OCI-LY7 (cell line): ENCODE data around the gene DMRT3. TPM values are rescaled to one million over a fixed set of nuclear protein-coding genes. Genes with fewer than 3 reads are reported as not detected.

Experiments
- BruUV-seq: library from RNA; stranded (reverse); fragments of 400-500 nt; replicated peaks from 2 replicates; lab custom pipeline; 2021; lab: Mats Ljungman, UMichigan
- CTCF ChIA-PET: fragments of 300-600 bp; sonication (Branson Sonifier 250); formaldehyde crosslinking; loops from one replicate; lab custom pipeline; 2022; ENCODE audit warnings: antibody characterized with exemption; ENCODE audit not compliant: unreplicated experiment; lab: Charles Lee
- POLR2A ChIA-PET: fragments of 300-600 bp; sonication (Branson Sonifier 250); formaldehyde crosslinking; loops from one replicate; lab custom pipeline; 2022; ENCODE audit warnings: antibody characterized with exemption; lab: Charles Lee
- DNase-seq: peaks from one replicate; pipeline ENCODE4 v3.0.0-alpha.2; 2015; ENCODE audit warnings: low spot score
- H2AFZ ChIP-seq: fragments of 200-600 bp; sonication (generic), shearing (Covaris generic); 2 replicates; pipeline ENCODE4 v1.6.1; 2014; ENCODE audit warnings: mild to moderate bottlenecking, antibody characterized with exemption, low read length, moderate library complexity
- H3K27ac ChIP-seq: fragments of 200-600 bp; sonication (generic); 2 replicates; pipeline ENCODE4 v1.5.1; 2014; ENCODE audit warnings: mixed run types, low read depth, mild to moderate bottlenecking, moderate library complexity, low read length, inconsistent platforms; ENCODE audit not compliant: poor library complexity, severe bottlenecking
- H3K36me3 ChIP-seq: fragments of 200-600 bp; sonication (generic); 2 replicates; pipeline ENCODE4 v1.6.1; 2014; ENCODE audit warnings: mild to moderate bottlenecking, antibody characterized with exemption, low read length, moderate library complexity, mixed read lengths; ENCODE audit not compliant: insufficient read depth
- H3K4me1 ChIP-seq: fragments of 200-600 bp; sonication (generic); 2 replicates; pipeline ENCODE4 v1.5.1; 2014; ENCODE audit warnings: mild to moderate bottlenecking, low read length; ENCODE audit not compliant: insufficient read depth, poor library complexity, severe bottlenecking
- H3K4me2 ChIP-seq: fragments of 200-600 bp; sonication (generic); 2 replicates; pipeline ENCODE4 v1.6.1; 2014; ENCODE audit warnings: mild to moderate bottlenecking, low read length
- H3K4me3 ChIP-seq: fragments of 200-600 bp; sonication (generic); 2 replicates; pipeline ENCODE4 v1.5.1; 2014; ENCODE audit warnings: mild to moderate bottlenecking, low read depth, low read length; ENCODE audit not compliant: poor library complexity, severe bottlenecking
- H3K79me2 ChIP-seq: fragments of 200-600 bp; sonication (generic); 2 replicates; pipeline ENCODE4 v1.6.1; 2016; ENCODE audit warnings: low read depth, mild to moderate bottlenecking, low read length, moderate library complexity, mixed read lengths; ENCODE audit not compliant: insufficient read depth
- H3K9me2 ChIP-seq: fragments of 200-600 bp; sonication (generic); 2 replicates; pipeline ENCODE4 v1.6.1; 2016; ENCODE audit warnings: mild to moderate bottlenecking, low read length, mixed read lengths; ENCODE audit not compliant: insufficient read depth
- H3K9me3 ChIP-seq: fragments of 200-600 bp; sonication (generic); 2 replicates; pipeline ENCODE4 v1.6.1; 2014; ENCODE audit warnings: mild to moderate bottlenecking, mixed run types, low read length, mixed read lengths
- H4K20me1 ChIP-seq: fragments of 200-600 bp; sonication (generic); 2 replicates; pipeline ENCODE4 v1.6.1; 2014; ENCODE audit warnings: mild to moderate bottlenecking, antibody characterized with exemption, low read length, moderate library complexity, mixed read lengths; ENCODE audit not compliant: insufficient read depth
- EZH2phosphoT487 ChIP-seq: fragments of 200-600 bp; sonication (generic); IDR thresholded peaks from 2 replicates; pipeline ENCODE4 v1.6.1; 2018; ENCODE audit warnings: low read depth, borderline replicate concordance, mild to moderate bottlenecking, mixed run types, antibody characterized with exemption, low read length, moderate library complexity, mixed read lengths
- intact Hi-C: fragments of 100-400 bp; cut with micrococcal nuclease; formaldehyde crosslinking; loops from one replicate; pipeline ENCODE4 v1.10.0; 2022; ENCODE audit not compliant: unreplicated experiment
- total RNA-seq, 2 experiments: library from RNA; depleted of rRNA in 1 of 2; stranded (reverse); fragments of >200 nt in 1 of 2; shearing (Covaris generic) in 1 of 2; gene quantifications; 2 replicates each; pipeline ENCODE4 v1.2.3, GENCODE V29; 2014 to 2022
- TF ChIP-seq, protein P1 (sequence below): fragments of 200-600 bp; sonication (generic); conservative IDR thresholded peaks from 2 replicates; pipeline ENCODE4 v1.5.1; 2014; ENCODE audit warnings: mild to moderate bottlenecking, antibody characterized with exemption, low read length, moderate library complexity, mixed read lengths

The DMRT3 gene
- total RNA-seq, 2 experiments from 2014 or later, result not detected

DNA sequence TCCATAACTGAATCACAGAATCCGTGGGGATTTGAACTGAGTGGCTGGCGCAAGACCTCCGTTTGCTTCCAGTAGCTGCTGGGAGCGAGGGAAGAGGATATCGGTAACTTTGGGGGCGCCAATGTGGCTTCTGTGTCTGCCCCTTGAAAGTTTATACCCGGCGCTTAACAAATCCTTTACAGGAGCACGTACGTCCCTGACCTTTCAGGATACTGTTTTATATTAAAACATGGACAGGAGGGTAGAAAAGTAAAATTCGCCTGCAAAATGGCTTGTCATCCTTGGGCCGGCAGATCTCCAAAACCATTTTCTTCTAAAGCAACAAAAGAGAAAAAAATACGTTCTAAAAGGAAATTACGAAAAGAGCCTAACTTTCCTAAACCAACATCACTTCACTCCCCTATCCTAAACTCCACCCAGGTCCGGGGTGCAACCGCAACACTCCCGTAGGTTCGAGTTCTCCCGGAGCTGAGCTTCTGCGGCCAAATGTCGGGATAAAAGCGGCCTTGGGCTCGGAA lies 656 bp upstream of the DMRT3 start:
- Histone ChIP-seq H3K4me1 (no peaks in the 10 kb centered on the region), H2AFZ (no peak overlapping the region), H3K4me3 (no peak overlapping the region), H3K4me2 (no peak overlapping the region), H3K9me3 (no peaks in the 10 kb centered on the region), H3K36me3 (no peaks in the 10 kb centered on the region), H4K20me1 (no peaks in the 10 kb centered on the region), H3K79me2 (no peaks in the 10 kb centered on the region), H3K27ac (no peak overlapping the region), H3K9me2 (no peaks in the 10 kb centered on the region)
- intact Hi-C loops, result no loop called here
- ChIA-PET POLR2A (no interaction called here), CTCF (no interaction called here)
- DNase-seq, result no peak
- BruUV-seq, result no TSS peak
- TF ChIP-seq EZH2phosphoT487, result no peak
- TF ChIP-seq, protein P1, sequence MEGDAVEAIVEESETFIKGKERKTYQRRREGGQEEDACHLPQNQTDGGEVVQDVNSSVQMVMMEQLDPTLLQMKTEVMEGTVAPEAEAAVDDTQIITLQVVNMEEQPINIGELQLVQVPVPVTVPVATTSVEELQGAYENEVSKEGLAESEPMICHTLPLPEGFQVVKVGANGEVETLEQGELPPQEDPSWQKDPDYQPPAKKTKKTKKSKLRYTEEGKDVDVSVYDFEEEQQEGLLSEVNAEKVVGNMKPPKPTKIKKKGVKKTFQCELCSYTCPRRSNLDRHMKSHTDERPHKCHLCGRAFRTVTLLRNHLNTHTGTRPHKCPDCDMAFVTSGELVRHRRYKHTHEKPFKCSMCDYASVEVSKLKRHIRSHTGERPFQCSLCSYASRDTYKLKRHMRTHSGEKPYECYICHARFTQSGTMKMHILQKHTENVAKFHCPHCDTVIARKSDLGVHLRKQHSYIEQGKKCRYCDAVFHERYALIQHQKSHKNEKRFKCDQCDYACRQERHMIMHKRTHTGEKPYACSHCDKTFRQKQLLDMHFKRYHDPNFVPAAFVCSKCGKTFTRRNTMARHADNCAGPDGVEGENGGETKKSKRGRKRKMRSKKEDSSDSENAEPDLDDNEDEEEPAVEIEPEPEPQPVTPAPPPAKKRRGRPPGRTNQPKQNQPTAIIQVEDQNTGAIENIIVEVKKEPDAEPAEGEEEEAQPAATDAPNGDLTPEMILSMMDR, result no peak

DNA sequence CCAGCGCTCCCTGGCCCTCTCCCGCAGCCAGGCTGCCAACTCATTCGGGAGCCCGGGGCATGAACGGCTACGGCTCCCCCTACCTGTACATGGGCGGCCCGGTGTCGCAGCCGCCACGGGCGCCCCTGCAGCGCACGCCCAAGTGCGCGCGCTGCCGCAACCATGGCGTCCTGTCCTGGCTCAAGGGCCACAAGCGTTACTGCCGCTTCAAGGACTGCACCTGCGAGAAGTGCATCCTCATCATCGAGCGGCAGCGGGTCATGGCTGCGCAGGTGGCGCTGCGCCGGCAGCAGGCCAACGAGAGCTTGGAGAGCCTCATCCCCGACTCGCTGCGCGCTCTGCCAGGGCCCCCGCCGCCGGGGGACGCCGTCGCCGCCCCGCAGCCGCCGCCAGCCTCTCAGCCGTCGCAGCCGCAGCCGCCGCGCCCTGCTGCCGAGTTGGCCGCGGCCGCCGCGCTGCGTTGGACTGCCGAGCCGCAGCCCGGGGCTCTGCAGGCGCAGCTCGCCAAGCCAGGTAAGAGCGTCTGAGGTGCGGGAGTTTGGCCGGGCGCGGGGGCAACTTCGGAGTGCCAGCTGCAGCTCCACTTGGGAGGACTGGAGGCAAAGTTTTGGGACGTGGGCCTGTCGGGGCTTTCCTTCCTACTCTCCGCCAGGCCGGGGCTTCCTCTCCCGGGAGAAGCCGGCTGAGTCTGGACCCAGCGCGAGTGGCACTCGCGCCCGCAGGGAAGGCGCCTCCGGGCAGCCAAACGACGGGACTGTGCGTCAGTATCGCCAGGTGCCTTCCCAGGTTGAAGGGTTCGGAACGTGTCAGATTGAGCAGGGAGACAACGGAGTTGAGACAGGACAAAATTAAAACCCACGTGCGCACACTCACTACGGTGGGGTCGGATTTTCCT lies 735 bp downstream of the DMRT3 start:
- POLR2A ChIA-PET, result no interaction called here
- H3K9me2 ChIP-seq, result no peaks in the 10 kb centered on the region
- no peaks in the 10 kb centered on the region for H4K20me1 ChIP-seq
- no peaks in the 10 kb centered on the region for H3K9me3 ChIP-seq
- no peak overlapping the region for H2AFZ ChIP-seq
- TF ChIP-seq EZH2phosphoT487, result no peak
- no TSS peak for BruUV-seq
- H3K79me2 ChIP-seq, result no peaks in the 10 kb centered on the region
- no peak for DNase-seq
- intact Hi-C loops, result no loop called here
- H3K4me2 ChIP-seq, result no peak overlapping the region
- no peak overlapping the region for H3K27ac ChIP-seq
- no peaks in the 10 kb centered on the region for H3K36me3 ChIP-seq
- no peak overlapping the region for H3K4me3 ChIP-seq
- CTCF ChIA-PET, result no interaction called here
- no peaks in the 10 kb centered on the region for H3K4me1 ChIP-seq

DNA sequence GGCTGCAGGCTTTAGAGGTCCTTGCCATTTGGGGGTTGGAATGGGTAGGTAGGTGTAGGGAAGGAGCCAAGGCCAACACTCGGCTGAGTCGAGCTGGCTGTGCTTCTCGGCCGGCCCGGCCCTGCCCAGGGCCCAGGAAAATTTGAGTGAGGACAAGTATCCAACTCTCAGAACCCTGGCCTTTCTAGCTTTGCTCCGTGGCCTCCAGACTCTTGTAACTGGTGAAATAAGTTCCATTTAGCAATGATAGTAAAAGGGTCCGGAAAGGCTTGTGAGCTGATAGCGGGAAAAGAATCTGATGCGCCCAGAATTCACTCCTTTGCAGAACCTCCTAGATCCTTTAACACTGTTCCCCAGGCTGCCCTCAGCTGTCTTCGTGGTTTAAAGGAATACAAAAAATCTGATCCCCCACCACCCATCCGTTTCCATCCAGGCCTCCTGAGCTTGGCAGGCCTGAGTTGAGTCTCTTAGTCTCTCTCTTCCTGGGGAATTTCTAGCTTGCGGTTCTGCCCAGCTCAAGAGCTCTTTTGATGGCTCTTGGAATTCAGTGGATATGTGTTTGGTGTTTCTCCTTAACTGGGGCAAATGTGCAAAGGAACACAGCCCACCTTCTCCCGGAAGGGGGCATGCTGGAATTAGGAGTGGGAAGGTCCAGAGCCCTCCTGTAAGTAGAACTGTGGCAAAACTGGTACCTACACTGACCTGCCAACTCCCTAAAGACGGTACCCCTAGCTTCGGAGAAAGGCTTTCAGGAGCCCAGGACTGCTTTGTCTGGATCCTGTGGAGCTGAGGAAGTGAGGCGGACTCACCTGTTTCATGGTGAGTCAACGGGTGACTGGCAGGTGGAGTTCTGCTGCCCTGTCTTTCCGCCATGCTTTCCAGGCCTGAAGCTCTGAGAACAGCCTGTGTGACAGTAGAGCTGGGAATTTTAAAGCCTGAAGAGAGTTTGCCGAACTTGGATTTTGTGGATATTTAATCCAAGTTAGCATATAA lies 1.7 kb downstream of the DMRT3 start:
- H3K36me3 ChIP-seq, result no peaks in the 10 kb centered on the region
- H3K4me3 ChIP-seq, result no peak overlapping the region
- no peak overlapping the region for H3K4me2 ChIP-seq
- intact Hi-C loops, result no loop called here
- ChIA-PET CTCF (no interaction called here), POLR2A (interaction anchor here (0.5 to 0.7 kb wide), 2 partner anchors 15 to 1190 kb away, joined by 3 read pairs; no protein-coding TSS in a partner anchor)
- H3K27ac ChIP-seq, result no peak overlapping the region
- H3K79me2 ChIP-seq, result no peaks in the 10 kb centered on the region
- no peaks in the 10 kb centered on the region for H3K4me1 ChIP-seq
- no peaks in the 10 kb centered on the region for H3K9me3 ChIP-seq
- DNase-seq, result no peak
- H3K9me2 ChIP-seq, result no peaks in the 10 kb centered on the region
- TF ChIP-seq, protein P1, result no peak
- no peak for TF ChIP-seq EZH2phosphoT487
- H4K20me1 ChIP-seq, result no peaks in the 10 kb centered on the region
- H2AFZ ChIP-seq, result no peak overlapping the region
- no TSS peak for BruUV-seq
